ENCODE measurements around the gene FAM174B.

The FAM174B gene

GRCh38 chr15:92674347-92674746 lies 18.8 kb upstream of the FAM174B start:
- DNase-seq (ENCODE audit: extremely low spot score), result no peak
- POLR2A ChIA-PET, result no interaction called here
- CTCF ChIA-PET, result interaction anchor here (1.9 kb wide), 1 partner anchor 40 kb away, joined by 3 read pairs; no protein-coding TSS in a partner anchor
- TF ChIP-seq CTCF (IDR thresholded peaks at IDR 0.05; ENCODE audit: control extremely low read depth, extremely low read depth, low read depth, missing control alignments), result no peak

- no peak for TF ChIP-seq CTCF (IDR thresholded peaks at IDR 0.05; ENCODE audit: control extremely low read depth, extremely low read depth, low read depth, missing control alignments)
- POLR2A ChIA-PET, result no interaction called here
- CTCF ChIA-PET, result interaction anchor here (1.0 to 1.8 kb wide), 5 partner anchors 9 to 150 kb away, joined by 3 to 4 read pairs (median 4); no protein-coding TSS in a partner anchor
- no peak for DNase-seq (ENCODE audit: extremely low spot score)
Measured at GRCh38 chr15:92672102-92672501, 16.5 kb upstream of the FAM174B start.

- ChIA-PET CTCF (interaction anchor here (1.3 to 1.8 kb wide), 5 partner anchors 8 to 150 kb away, joined by 3 to 5 read pairs (median 4); no protein-coding TSS in a partner anchor), POLR2A (no interaction called here)
- TF ChIP-seq CTCF (IDR thresholded peaks at IDR 0.05; ENCODE audit: control extremely low read depth, extremely low read depth, low read depth, missing control alignments), result no peak
- DNase-seq (ENCODE audit: extremely low spot score), result no peak
Measured at GRCh38 chr15:92671406-92671805, 15.8 kb upstream of the FAM174B start.

- POLR2A ChIA-PET, result no interaction called here
- no peak for DNase-seq (ENCODE audit: extremely low spot score)
- CTCF ChIA-PET, result interaction anchor here (1.4 to 1.5 kb wide), 2 partner anchors 12 to 58 kb away, joined by 3 to 5 read pairs; no protein-coding TSS in a partner anchor
- TF ChIP-seq CTCF (IDR thresholded peaks at IDR 0.05; ENCODE audit: control extremely low read depth, extremely low read depth, low read depth, missing control alignments), result no peak
Measured at GRCh38 chr15:92670621-92671020, 15.0 kb upstream of the FAM174B start.

GRCh38 chr15:92669432-92669831 lies 13.9 kb upstream of the FAM174B start:
- DNase-seq (ENCODE audit: extremely low spot score), result no peak
- no peak for TF ChIP-seq CTCF (IDR thresholded peaks at IDR 0.05; ENCODE audit: control extremely low read depth, extremely low read depth, low read depth, missing control alignments)
- ChIA-PET POLR2A (no interaction called here), CTCF (interaction anchor here (1.0 to 1.2 kb wide), 4 partner anchors 10 to 149 kb away, joined by 3 to 5 read pairs (median 3); no protein-coding TSS in a partner anchor)

- CTCF ChIA-PET, result interaction anchor here (1.1 to 1.3 kb wide), 3 partner anchors 11 to 56 kb away, joined by 3 to 5 read pairs (median 4); no protein-coding TSS in a partner anchor
- POLR2A ChIA-PET, result no interaction called here
- no peak for TF ChIP-seq CTCF (IDR thresholded peaks at IDR 0.05; ENCODE audit: control extremely low read depth, extremely low read depth, low read depth, missing control alignments)
- DNase-seq (ENCODE audit: extremely low spot score), result no peak
Measured at GRCh38 chr15:92668620-92669019, 13.0 kb upstream of the FAM174B start.

All from GM10248 (cell line).